HepG2 (cell line): ENCODE results near the gene TTBK1. TPM values are rescaled to one million over a fixed set of nuclear protein-coding genes. Genes with fewer than 3 reads are reported as not detected.

Experiments
- AGO2 ChIP-seq: fragments of 200-400 bp; formaldehyde crosslinking; optimal IDR thresholded peaks from 2 replicates; pipeline ENCODE3; 2017; ENCODE audit warnings: mild to moderate bottlenecking, low read depth, low read length, moderate library complexity
- CENPX ChIP-seq: sonication (generic); formaldehyde crosslinking; IDR thresholded peaks from 2 replicates; pipeline ENCODE4 v1.9.0; 2021; ENCODE audit warnings: mild to moderate bottlenecking, missing genetic modification reagents, moderate library complexity
- E2F2 ChIP-seq: sonication (generic); formaldehyde crosslinking; IDR thresholded peaks from 2 replicates; pipeline ENCODE4 v1.4.0; 2020; ENCODE audit warnings: missing genetic modification reagents, borderline replicate concordance
- EED ChIP-seq: sonication (generic); formaldehyde crosslinking; IDR thresholded peaks from 2 replicates; pipeline ENCODE4 v1.5.0; 2020; ENCODE audit warnings: mild to moderate bottlenecking, missing genetic modification reagents
- FOSL2 ChIP-seq: sonication (generic); formaldehyde crosslinking; IDR thresholded peaks from 2 replicates; pipeline ENCODE4 v1.4.0; 2020; ENCODE audit warnings: missing genetic modification reagents
- GLMP ChIP-seq: sonication (generic); formaldehyde crosslinking; IDR thresholded peaks from 2 replicates; pipeline ENCODE4 v1.9.0; 2021; ENCODE audit warnings: missing genetic modification reagents, mild to moderate bottlenecking, borderline replicate concordance
- IKZF4 ChIP-seq: sonication (generic); formaldehyde crosslinking; IDR thresholded peaks from 2 replicates; pipeline ENCODE4 v1.5.1; 2020; ENCODE audit warnings: borderline replicate concordance, mild to moderate bottlenecking, low read depth, missing genetic modification reagents; ENCODE audit errors: not compliant biosample characterization
- KAT2B ChIP-seq: fragments of 150-350 bp; IDR thresholded peaks from 2 replicates; pipeline ENCODE4 v1.6.1; 2014; ENCODE audit warnings: low read depth, low read length, borderline replicate concordance
- KAT8 ChIP-seq: IDR thresholded peaks from 2 replicates; pipeline ENCODE4 v1.6.1; 2016; ENCODE audit warnings: missing genetic modification reagents, missing compliant biosample characterization
- KDM5A ChIP-seq: fragments of 200-600 bp; sonication (generic); IDR thresholded peaks from 2 replicates; pipeline ENCODE4 v1.7.0; 2018; ENCODE audit warnings: antibody characterized with exemption, mild to moderate bottlenecking, low read length, borderline replicate concordance
- KLF15 ChIP-seq: sonication (generic); formaldehyde crosslinking; IDR thresholded peaks from 2 replicates; pipeline ENCODE4 v1.8.1; 2023; ENCODE audit warnings: borderline replicate concordance, mild to moderate bottlenecking, inconsistent platforms, missing genetic modification reagents, mixed read lengths
- MIXL1 ChIP-seq: IDR thresholded peaks from 2 replicates; pipeline ENCODE4 v1.6.1; 2016
- NKX3-1 ChIP-seq: sonication (generic); formaldehyde crosslinking; IDR thresholded peaks from 2 replicates; pipeline ENCODE4 v1.5.0; 2020; ENCODE audit warnings: missing genetic modification reagents
- NR2C2 ChIP-seq: sonication (generic); formaldehyde crosslinking; IDR thresholded peaks from 2 replicates; pipeline ENCODE4 v1.4.0; 2020; ENCODE audit warnings: missing genetic modification reagents, mild to moderate bottlenecking, moderate library complexity, borderline replicate concordance
- NR3C1 ChIP-seq: sonication (generic); formaldehyde crosslinking; IDR thresholded peaks from 2 replicates; pipeline ENCODE4 v1.4.0; 2020; ENCODE audit warnings: missing genetic modification reagents
- PATZ1 ChIP-seq: sonication (generic); formaldehyde crosslinking; IDR thresholded peaks from 2 replicates; pipeline ENCODE4 v1.4.0; 2020; ENCODE audit warnings: missing genetic modification reagents
- SMYD3 ChIP-seq: sonication (generic); formaldehyde crosslinking; IDR thresholded peaks from 2 replicates; pipeline ENCODE4 v1.8.1; 2023; ENCODE audit warnings: mild to moderate bottlenecking, missing genetic modification reagents
- SOX6 ChIP-seq, 2 experiments: fragments of 450-650 bp in 1 of 2; sonication (generic) in 1 of 2; formaldehyde crosslinking in 1 of 2; IDR thresholded peaks; 2 replicates each; pipeline versions ENCODE4 v1.4.0 to v1.6.1; 2017 to 2020; ENCODE audit warnings: antibody characterized with exemption in 1 of 2, mild to moderate bottlenecking in 1 of 2, missing genetic modification reagents in 1 of 2
- STAG1 ChIP-seq: sonication (generic); formaldehyde crosslinking; IDR thresholded peaks from 2 replicates; pipeline ENCODE4 v1.4.0; 2020; ENCODE audit warnings: missing genetic modification reagents
- ZNF12 ChIP-seq: sonication (generic); formaldehyde crosslinking; IDR thresholded peaks from 2 replicates; pipeline ENCODE4 v1.5.0; 2020; ENCODE audit warnings: missing genetic modification reagents
- ZNF225 ChIP-seq: sonication (generic); formaldehyde crosslinking; IDR thresholded peaks from 2 replicates; pipeline ENCODE4 v1.4.0; 2020; ENCODE audit warnings: mild to moderate bottlenecking, missing genetic modification reagents
- ZNF274 ChIP-seq: sonication (generic); formaldehyde crosslinking; IDR thresholded peaks from 2 replicates; pipeline ENCODE4 v1.5.1; 2020; ENCODE audit warnings: mild to moderate bottlenecking, missing genetic modification reagents
- ZNF280B ChIP-seq: sonication (generic); formaldehyde crosslinking; IDR thresholded peaks from 2 replicates; pipeline ENCODE4 v1.5.0; 2020; ENCODE audit warnings: missing genetic modification reagents, mild to moderate bottlenecking, borderline replicate concordance
- ZNF616 ChIP-seq: sonication (generic); formaldehyde crosslinking; IDR thresholded peaks from 2 replicates; pipeline ENCODE4 v1.5.0; 2020; ENCODE audit warnings: low read depth, mild to moderate bottlenecking, missing genetic modification reagents
- polyA plus RNA-seq, 8 experiments: library from polyadenylated mRNA; depleted of rRNA in 3 of 8; stranded (reverse) in 7 of 8; unstranded in 1 of 8; fragments of >200 nt; fragmentation: Illumina TruSeq in 4 of 8; extraction: Trizol in 4 of 8; gene quantifications; 2 replicates each; pipeline versions ENCODE4 v1.2.1 to v1.2.3, GENCODE V29; 2011 to 2016; ENCODE audit warnings: low read depth in 4 of 8, missing spikeins in 1 of 8, mixed read lengths in 1 of 8; ENCODE audit not compliant: insufficient read depth in 1 of 8
- total RNA-seq, 5 experiments: library from RNA; depleted of rRNA; stranded (reverse); fragments of >200 nt; fragmentation: Illumina TruSeq; extraction: Trizol; gene quantifications; 2 replicates each; pipeline ENCODE4 v1.2.3, GENCODE V29; 2016; ENCODE audit warnings: low read depth in 1 of 5

TTBK1 gene
- total and polyA plus RNA-seq, 2 of the 13 experiments (the other 11 are each of a cell fraction or from before 2014, with no cell fraction given), result 0.24 to 0.33 TPM

- no peak for TF ChIP-seq SOX6 (IDR thresholded peaks at IDR 0.05)
- TF ChIP-seq SOX6 (CRISPR knock-in tag; IDR thresholded peaks at IDR 0.05), result no peak
- TF ChIP-seq ZNF274 (CRISPR knock-in tag), result no peak
- no peak for TF ChIP-seq ZNF225 (CRISPR knock-in tag)
- TF ChIP-seq NKX3-1 (CRISPR knock-in tag), result no peak
- no peak for TF ChIP-seq SMYD3 (CRISPR knock-in tag)
- no peak for TF ChIP-seq IKZF4
- TF ChIP-seq NR2C2 (CRISPR knock-in tag), result peak; percentile 37; the same call in 1 of the 2 replicates
- TF ChIP-seq AGO2, result no peak
- TF ChIP-seq CENPX (CRISPR knock-in tag), result no peak
- peak; percentile 99 for TF ChIP-seq PATZ1 (CRISPR knock-in tag)
- no peak for TF ChIP-seq KLF15 (CRISPR knock-in tag)
- TF ChIP-seq E2F2 (CRISPR knock-in tag), result no peak
- TF ChIP-seq ZNF12, result no peak
- TF ChIP-seq GLMP (CRISPR knock-in tag), result no peak
- TF ChIP-seq FOSL2 (CRISPR knock-in tag), result peak; percentile 69
- TF ChIP-seq EED (CRISPR knock-in tag), result 0 out of 2 replicates have a peak, but pooled peaks have one; percentile 46
- no peak for TF ChIP-seq NR3C1 (CRISPR knock-in tag)
- TF ChIP-seq KDM5A, result no peak
- TF ChIP-seq KAT2B, result no peak
- TF ChIP-seq KAT8, result no peak
- TF ChIP-seq MIXL1 (CRISPR knock-in tag), result 0 out of 2 replicates have a peak, but pooled peaks have one; percentile 31
- TF ChIP-seq STAG1 (CRISPR knock-in tag), result peak; percentile 23; the same call in 1 of the 2 replicates
- no peak for TF ChIP-seq ZNF280B
- no peak for TF ChIP-seq ZNF616 (CRISPR knock-in tag)
These were observed 35.3 kb downstream of the TTBK1 start (continued) for GRCh38 chr6:43278524-43279078.
